CD1c-positive myeloid dendritic cell (primary cell): Measurements from ENCODE around the gene MACC1.

ENCODE experiments used
- DNase-seq: peaks from one replicate; pipeline ENCODE4 v3.0.0-alpha.2; 2016; ENCODE audit errors: extremely low spot score

The MACC1 gene

GRCh38 chr7:20229646-20230500 lies 12.7 kb upstream of the MACC1 start:
- peak; percentile 95 for DNase-seq

- DNase-seq = no peak
These were observed 11.9 kb upstream of the MACC1 start for GRCh38 chr7:20229081-20229480.

GRCh38 chr7:20228654-20229053 lies 11.5 kb upstream of the MACC1 start:
- no peak for DNase-seq

- no peak for DNase-seq
These were observed 10.2 kb upstream of the MACC1 start for GRCh38 chr7:20227291-20227795.

GRCh38 chr7:20226860-20227259 lies 9.7 kb upstream of the MACC1 start:
- DNase-seq = no peak

GRCh38 chr7:20225384-20225783 lies 8.2 kb upstream of the MACC1 start:
- no peak for DNase-seq

GRCh38 chr7:20224025-20224424 lies 6.8 kb upstream of the MACC1 start:
- DNase-seq = peak; percentile 37

GRCh38 chr7:20223356-20223755 lies 6.2 kb upstream of the MACC1 start:
- no peak for DNase-seq

GRCh38 chr7:20222219-20222828 lies 5.1 kb upstream of the MACC1 start:
- no peak for DNase-seq

- DNase-seq = peak; percentile 78
These were observed 3.9 kb upstream of the MACC1 start for GRCh38 chr7:20220921-20221547.

- DNase-seq = peak; percentile 59
These were observed 3.1 kb upstream of the MACC1 start for GRCh38 chr7:20220293-20220761.

GRCh38 chr7:20219446-20220292 lies 2.5 kb upstream of the MACC1 start:
- peak; percentile 95 for DNase-seq

- no peak for DNase-seq
These were observed 1.9 kb upstream of the MACC1 start for GRCh38 chr7:20219062-20219445.

- peak; percentile 31 for DNase-seq
These were observed 1.1 kb upstream of the MACC1 start for GRCh38 chr7:20218279-20218678.

GRCh38 chr7:20216406-20217036 lies 663 bp downstream of the MACC1 start:
- DNase-seq = no peak

GRCh38 chr7:20214921-20215669 lies 2.1 kb downstream of the MACC1 start:
- DNase-seq = peak; percentile 71

- DNase-seq = no peak
These were observed 3.1 kb downstream of the MACC1 start for GRCh38 chr7:20214132-20214531.

- DNase-seq = no peak
These were observed 3.8 kb downstream of the MACC1 start for GRCh38 chr7:20213378-20213777.

- no peak for DNase-seq
These were observed 5.8 kb downstream of the MACC1 start for GRCh38 chr7:20211376-20211775.

- DNase-seq = no peak
These were observed 8.4 kb downstream of the MACC1 start for GRCh38 chr7:20208651-20209307.
